HG03064 (cell line): ENCODE results near the gene ASPSCR1.

ENCODE experiments used
- ATAC-seq: cut with Tn5 transposase; IDR thresholded peaks from one replicate; pipeline ENCODE4 v1.9.1; 2021; ENCODE audit warnings: low read depth; ENCODE audit not compliant: unreplicated experiment

Gene ASPSCR1

GRCh38 chr17:82051776-82052637 lies 74.6 kb downstream of the ASPSCR1 start, which contains the start of the genes GPS1 and RFNG:
TSS of gene GPS1 (plus strand) at chr17:82051898. CDS start at chr17:82051932, 34 bp downstream.
TSS of gene RFNG (minus strand) at chr17:82051811. CDS start at chr17:82051766, 45 bp downstream.
- no peak for ATAC-seq

- ATAC-seq: no peak
Measured at GRCh38 chr17:82052638-82053059, 75.2 kb downstream of the ASPSCR1 start.

DNA sequence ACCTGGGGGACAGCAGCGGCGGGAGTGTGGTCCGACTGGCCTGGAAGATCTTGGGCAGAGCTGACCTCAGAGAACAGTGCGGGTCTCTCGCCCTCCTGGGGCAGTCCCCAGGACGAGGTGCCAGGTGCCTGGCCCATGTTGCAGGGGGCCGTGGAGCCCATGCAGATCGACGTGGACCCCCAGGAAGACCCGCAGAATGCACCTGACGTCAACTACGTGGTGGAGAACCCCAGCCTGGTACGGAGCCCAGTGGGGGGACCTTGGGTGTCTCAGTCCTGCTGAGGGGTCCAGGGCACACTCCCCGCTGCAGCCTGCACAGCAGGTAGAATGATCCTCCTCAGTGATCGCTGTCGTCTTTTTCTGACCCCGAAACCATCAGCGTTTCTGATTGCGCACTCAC lies 75.7 kb downstream of the ASPSCR1 start:
- no peak for ATAC-seq

GRCh38 chr17:82053556-82054263 lies 76.3 kb downstream of the ASPSCR1 start:
- ATAC-seq: no peak

DNA sequence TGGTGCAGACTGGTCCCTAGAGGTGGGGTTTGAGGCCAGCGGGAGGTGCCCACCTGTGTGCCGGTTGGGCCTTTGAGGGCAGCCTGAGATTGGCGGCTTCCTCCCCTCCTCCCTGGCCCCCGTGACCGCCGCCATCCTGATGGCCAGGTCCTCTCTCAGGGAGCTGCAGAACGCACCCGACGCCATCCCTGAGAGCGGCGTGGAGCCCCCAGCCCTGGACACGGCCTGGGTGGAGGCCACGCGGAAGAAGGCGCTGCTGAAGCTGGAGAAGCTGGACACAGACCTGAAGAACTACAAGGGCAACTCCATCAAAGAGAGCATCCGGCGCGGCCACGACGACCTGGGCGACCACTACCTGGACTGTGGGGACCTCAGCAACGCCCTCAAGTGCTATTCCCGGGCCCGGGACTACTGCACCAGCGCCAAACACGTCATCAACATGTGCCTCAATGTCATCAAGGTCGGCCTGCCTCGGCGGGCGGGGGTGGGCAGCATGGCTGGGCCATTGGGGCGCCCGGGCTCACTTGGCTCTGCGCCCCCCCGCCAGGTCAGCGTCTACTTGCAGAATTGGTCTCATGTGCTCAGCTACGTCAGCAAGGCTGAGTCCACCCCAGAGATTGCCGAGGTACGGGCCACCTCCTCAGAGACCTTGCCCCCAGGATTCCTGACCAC lies 77.1 kb downstream of the ASPSCR1 start:
- no peak for ATAC-seq

DNA sequence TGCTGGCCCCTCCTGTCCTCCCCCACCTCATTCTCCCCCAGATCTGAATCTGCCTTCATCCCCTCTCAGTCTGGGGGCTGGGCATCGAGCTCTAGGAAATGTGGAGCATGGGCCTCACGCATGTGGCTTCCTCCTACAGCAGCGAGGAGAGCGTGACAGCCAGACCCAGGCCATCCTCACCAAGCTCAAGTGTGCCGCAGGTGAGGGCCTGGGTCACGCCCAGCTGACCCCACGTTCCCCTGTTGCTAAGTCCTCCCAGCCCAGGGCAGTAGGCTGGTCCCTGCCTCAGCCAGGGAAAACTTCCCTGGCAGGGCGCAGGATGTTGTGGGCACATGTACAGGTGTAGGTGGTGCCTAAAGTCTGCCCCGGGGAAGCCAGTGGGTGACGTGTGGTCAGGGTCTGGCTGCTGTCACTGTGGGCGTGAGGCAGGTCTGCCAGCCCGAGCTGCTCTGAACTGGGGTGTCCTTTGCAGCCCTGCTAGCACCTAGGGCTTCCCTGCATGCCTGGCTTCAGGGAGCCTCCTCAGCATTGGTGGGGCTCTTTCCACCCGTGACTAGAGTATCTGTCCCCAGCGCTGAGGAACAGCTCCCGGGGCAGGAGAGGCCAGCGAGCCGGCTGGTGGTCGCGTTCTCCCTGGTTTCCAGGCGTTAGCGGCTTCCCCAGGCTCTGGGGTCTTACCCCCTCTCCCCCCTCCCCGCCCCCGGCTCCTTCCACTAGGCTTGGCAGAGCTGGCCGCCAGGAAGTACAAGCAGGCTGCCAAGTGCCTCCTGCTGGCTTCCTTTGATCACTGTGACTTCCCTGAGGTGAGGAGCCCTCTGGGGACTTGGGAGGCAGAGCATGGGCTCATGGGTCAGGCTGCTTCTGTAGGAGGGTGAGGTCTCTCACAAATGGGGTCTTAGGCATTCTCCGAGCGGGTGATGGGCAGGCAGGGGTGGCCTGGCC lies 77.9 kb downstream of the ASPSCR1 start:
- no peak for ATAC-seq

GRCh38 chr17:82055965-82056728 lies 78.7 kb downstream of the ASPSCR1 start:
- no peak for ATAC-seq

GRCh38 chr17:82056729-82057621 lies 79.5 kb downstream of the ASPSCR1 start:
- no peak for ATAC-seq

GRCh38 chr17:82058230-82058854 lies 80.9 kb downstream of the ASPSCR1 start:
- ATAC-seq: no peak

DNA sequence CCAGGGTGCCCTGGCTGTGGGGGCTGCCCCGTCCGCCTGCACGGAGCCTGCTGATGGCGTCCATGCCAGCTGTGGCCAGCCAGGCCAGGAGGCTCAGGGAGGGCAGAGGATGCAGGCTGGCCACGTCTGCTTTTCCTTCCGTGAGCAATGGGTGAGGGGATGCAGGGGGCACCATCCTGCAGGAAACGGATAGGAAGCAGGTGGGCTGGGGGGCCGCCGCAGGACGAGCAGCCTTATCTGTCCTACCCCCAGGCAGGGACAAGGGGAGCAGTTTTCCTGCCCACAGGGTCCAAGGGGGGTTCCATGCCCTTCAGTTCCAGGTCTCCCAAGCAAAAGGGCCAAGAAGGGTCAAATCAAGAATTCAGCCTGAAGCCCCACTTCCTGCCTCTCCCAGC lies 81.4 kb downstream of the ASPSCR1 start:
- no peak for ATAC-seq

GRCh38 chr17:82059272-82060000 lies 82.0 kb downstream of the ASPSCR1 start:
- no peak for ATAC-seq

DNA sequence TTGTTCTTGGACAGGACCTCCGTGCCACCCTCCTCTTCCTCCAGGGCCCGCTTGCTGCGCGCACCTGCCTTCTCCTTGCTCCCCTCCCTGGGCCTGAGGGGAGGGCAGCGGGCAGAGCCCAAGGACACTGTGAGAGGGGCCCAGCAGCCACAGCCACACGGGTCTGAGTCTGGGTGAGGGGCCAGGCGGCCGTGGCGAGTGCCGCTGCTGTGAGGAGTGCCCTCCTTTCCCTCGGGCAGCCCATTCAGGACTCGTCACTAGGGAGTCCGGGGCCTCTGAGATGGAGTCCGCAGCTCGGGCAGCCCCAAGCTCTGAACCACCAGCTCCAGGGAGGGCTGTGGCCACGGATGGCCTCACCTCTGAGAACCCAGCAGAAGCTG lies 82.6 kb downstream of the ASPSCR1 start:
- ATAC-seq: no peak

GRCh38 chr17:82060614-82061013 lies 83.2 kb downstream of the ASPSCR1 start:
- ATAC-seq: no peak

GRCh38 chr17:82061047-82061925 lies 83.9 kb downstream of the ASPSCR1 start:
- no peak for ATAC-seq

GRCh38 chr17:82062076-82062983 lies 84.9 kb downstream of the ASPSCR1 start:
- ATAC-seq: no peak
